HL-60 (cell line): ENCODE results near the gene ROR1.

Experiments used
- CTCF ChIP-seq: IDR thresholded peaks from one replicate; pipeline ENCODE4 v1.5.1; 2011; ENCODE audit warnings: low read length, control low read depth, inconsistent platforms; ENCODE audit not compliant: insufficient read depth
- GABPA ChIP-seq: IDR thresholded peaks from 2 replicates; pipeline ENCODE4 v1.6.1; 2012; ENCODE audit warnings: low read depth
- POLR2AphosphoS5 ChIP-seq: IDR thresholded peaks from 2 replicates; pipeline ENCODE4 v1.6.1; 2012; ENCODE audit warnings: low read depth

DNA sequence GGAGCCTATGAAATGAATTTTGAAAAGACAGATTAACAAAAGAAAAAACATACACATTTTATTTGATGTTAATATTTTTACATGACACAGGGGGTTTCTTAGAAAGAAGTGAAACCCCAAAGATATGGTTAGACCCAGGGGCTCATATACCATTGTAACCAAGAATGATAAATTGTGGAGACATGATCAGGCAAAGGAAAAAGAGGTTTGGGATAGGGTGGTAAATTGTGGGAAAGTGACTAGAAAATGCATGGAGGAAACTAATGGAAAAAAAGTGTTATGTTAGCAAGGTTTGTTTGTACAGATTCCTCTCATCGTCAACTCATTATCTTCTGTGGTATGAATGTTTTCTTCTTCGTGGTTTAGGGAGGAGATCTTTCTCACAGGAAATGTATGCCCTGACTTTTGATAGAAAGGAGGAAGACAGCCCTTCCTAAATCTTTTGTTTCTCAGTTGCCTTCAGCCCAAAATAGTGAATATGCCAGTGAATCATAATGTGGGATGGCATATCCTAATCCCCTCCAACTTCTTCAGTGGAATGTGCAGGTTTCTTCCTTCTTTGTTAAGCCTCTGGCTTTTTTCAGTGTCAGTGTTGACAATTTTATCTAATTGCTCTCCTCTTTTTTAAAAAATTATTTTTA, 289.2 kb downstream of the ROR1 start:
- TF ChIP-seq POLR2AphosphoS5 (no peak), CTCF (no peak), GABPA (no peak)
